HG02938 (cell line): ENCODE results near the gene NUP205.
A peak's percentile ranks its signal among the peaks of the same experiment; 100 is the strongest.
"Not testable (repeated sequence)": the region's sequence is repeated elsewhere in the genome, so short reads cannot be mapped to it uniquely, and the experiment has no call there.

Source experiments
- ATAC-seq: cut with Tn5 transposase; IDR thresholded peaks from one replicate; pipeline ENCODE4 v1.9.1; 2021; ENCODE audit warnings: mild to moderate bottlenecking, moderate library complexity; ENCODE audit not compliant: unreplicated experiment

The NUP205 gene

DNA sequence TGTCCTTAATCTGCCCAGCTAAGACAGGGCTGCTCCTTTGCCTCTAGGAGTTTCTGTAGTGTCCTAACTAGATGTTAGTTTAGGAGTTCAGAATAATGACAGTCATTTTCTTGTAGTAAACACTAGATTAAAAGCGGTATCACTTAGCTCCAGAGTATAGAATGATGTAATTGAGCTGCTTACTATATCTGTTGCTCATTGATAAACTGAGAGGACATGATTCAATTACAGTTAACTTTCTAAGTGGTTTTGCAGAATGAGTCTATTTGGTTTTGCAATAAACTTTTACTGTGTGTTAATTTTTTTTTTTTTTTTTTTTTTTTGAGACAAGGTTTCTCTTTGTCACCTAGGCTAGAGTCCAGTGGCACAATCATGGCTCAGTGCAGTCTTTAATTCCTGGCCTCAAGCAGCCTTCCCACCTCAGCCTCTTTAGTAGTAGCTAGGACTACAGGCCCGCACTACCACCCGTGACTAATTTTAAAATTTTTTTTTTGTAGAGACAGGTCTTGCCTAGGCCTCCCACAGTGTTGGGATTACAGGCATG is 106.4 kb downstream of the NUP205 start:
- no peak for ATAC-seq

GRCh38 chr7:135665042-135665441 is 107.3 kb downstream of the NUP205 start:
- ATAC-seq: no peak

DNA sequence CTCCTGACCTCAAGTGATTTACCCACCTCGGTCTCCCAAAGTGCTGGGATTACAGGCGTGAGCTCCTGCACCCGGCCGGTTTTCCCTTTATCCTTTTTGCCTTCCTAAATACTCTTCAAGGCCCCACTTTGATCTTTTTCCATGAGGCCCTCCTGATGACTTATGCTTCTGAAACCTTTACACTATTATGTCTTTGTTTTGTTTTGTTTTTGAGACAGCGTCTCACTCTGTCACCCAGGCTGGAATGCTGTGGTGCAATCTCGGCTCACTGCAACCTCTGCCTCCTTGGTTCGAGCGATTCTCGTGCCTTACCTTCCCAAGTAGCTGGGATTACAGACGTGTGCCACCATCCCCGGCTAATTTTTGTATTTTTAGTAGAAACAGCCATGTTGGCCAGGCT is 108.4 kb downstream of the NUP205 start:
- no peak for ATAC-seq

DNA sequence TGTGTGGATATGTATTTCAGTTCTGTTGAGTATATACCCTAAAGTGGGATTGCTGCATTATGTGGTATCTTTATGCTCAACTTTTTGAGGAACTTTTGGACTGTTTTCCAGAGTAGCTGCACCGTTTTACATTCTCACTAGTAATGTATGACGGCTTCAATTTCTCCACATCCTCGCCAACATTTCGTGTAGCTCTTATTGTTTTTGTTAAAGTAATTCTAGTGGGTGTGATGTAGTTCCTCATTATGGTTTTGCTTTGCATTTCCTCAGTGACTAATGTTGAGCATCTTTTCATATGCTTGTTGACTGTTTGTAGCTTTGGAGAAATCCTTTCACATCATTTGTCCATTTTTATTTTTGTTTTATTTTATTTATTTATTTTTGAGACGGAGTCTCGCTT is 109.1 kb downstream of the NUP205 start:
- no peak for ATAC-seq

DNA sequence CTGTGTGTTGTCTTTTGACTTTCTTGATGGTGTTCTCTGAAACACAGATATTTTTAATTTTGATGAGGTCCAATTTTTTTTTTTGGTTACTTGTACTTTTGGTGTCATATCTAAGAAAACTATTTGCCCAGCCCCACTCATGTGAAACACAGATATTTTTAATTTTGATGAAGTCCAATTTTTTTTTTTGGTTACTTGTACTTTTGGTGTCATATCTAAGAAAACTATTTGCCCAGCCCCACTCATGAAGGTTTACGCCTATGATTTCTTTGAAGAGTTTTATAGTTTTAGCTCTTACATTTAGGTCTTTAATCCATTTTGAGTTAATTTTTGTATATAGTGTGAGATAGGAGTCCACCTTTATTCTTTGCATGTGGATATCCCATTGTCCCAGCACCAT is 109.9 kb downstream of the NUP205 start:
- ATAC-seq: not testable (repeated sequence)

DNA sequence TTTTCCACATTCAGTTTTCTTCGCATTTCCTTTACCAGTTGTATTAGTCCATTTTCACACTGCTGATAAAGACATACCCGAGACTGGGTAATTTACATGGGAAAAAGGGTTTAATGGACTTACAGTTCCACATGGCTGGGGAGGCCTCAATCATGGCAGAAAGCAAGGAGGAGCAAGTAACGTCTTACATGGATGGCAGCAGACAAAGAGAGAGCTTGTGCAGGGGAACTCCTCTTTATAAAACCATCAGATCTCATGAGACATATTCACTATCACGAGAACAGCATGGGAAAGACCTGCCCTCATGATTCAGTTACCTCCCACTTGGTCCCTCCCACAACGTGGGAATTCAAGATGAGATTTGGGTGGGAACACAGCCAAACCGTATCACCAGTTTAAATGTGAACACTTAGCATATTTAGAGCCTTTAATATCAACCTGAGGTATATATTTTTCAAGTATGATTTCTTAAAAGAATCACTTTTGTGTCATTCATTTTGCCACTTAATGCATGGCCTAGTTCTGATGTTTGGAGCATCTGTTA is 111.2 kb downstream of the NUP205 start:
- ATAC-seq: not testable (repeated sequence)

DNA sequence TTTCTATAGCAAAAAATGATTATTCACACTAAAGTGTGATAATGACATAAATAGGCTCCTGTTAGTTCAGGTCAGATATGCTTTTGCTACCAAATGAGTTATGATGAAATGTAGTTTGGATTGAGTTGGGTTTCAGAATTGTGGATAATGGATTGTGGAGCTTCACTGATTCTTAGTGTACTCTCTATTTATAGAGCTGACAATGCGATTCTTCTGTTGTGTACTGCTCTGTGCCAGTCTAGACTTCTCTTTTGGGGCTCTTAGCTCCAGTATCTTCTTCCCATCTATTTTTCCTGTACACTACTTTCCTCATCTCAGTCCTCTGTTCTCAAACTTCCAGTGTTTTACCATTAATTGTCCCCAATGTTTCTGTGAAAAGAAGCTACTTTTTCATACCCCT is 112.1 kb downstream of the NUP205 start:
- no peak for ATAC-seq

DNA sequence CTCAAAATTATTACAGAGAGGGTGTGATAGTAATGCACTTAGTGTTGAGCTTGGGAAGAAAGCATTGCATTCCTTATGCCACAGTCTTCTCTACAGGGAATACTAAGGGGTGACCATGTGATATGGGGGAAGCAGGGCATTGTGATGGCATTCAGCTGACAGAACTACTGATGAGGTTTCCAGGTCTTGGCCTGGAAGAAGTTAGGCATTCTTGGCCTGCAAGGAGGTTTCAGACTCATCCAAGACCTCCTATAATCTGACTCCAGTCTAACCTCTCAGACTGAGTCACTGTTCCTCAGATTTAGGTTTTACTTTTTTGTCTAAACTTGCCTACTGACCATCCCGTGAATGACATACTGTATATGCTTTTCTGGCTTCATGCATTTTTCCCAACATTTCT is 112.5 kb downstream of the NUP205 start:
- ATAC-seq: no peak

- peak; percentile 97 for ATAC-seq
These were observed 115.0 kb downstream of the NUP205 start for GRCh38 chr7:135672560-135673359.

DNA sequence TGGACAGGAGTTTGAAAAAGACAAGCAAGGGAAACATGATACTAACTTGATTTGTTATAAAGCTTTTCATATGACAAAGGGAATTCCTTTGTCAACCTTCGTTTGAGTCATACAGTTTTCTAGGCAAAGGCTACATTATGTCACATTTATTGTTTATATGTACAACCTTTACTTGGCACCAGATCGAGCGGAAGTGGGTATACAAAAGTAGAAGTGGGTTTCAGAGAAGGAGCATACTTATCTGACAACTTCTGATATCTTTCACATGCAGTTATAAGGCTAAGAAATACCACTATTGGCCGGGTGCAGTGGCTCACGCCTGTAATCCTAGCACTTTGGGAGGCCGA is 115.6 kb downstream of the NUP205 start:
- ATAC-seq: no peak

DNA sequence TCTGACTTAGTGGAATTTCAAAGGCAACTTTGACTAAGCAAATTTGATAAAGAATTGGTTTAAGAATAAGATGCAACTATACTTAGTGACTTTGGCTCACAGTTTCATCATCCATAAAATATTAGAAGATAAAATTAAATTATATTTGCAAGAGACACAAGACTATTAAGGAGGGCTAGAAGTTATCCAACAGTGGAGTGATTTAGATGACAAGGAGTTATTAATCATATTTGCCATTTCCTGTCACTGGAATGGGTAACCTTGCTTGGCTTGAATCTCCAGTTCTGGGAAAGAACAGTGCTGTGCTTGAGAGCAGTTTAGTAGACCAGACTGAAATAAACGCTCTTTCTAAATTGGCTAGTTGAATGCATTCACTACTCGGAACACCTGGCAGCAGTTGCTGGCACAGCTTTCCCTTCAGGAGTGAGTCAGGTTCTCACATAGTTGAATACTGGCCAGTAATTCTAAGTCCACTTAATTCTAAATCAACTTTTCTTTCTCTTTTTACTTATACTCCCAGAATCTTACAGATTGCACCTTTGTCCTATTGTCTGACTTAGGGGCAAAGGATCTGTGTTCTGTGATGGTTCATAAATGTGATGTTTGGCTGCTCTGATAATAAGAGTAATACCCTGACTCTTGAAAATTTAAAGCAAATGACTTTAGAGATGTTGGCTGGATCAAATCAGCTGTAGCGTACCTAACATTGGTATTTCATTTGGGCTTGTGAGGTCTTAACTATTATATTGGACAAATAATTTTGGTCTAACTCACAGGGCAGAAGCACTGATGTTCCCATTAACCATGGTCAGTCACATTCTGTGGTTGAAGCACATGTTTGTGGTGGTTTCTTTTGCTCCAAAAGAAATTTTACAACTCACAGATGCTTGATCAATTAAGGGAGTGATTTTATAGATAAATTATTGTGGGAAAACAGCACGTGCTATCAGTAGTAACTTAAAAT is 121.2 kb downstream of the NUP205 start:
- no peak for ATAC-seq

- ATAC-seq: no peak
These were observed 124.0 kb downstream of the NUP205 start for GRCh38 chr7:135681762-135682161.

GRCh38 chr7:135682191-135682590 is 124.5 kb downstream of the NUP205 start:
- no peak for ATAC-seq

DNA sequence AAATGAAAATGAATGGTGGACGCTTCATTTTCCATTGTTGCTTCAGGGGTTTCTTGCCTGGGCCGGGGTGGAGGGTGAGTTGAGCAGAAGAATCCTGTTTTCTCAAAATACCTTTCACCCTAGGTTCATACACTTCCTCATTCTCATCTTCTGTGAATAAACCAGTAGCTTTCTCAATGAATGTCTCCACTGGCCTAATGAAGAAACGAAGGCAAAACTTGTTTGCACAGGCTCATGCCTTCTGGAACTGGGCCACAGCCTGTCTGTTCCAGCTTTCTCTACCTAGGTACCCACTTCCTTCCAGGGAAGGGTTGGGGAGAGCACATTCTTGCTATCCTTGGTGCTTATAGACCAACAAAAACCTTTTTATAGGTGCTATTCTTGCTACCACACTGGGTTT is 125.9 kb downstream of the NUP205 start:
- ATAC-seq: no peak

- ATAC-seq: no peak
These were observed 126.4 kb downstream of the NUP205 start for GRCh38 chr7:135684136-135684535.

DNA sequence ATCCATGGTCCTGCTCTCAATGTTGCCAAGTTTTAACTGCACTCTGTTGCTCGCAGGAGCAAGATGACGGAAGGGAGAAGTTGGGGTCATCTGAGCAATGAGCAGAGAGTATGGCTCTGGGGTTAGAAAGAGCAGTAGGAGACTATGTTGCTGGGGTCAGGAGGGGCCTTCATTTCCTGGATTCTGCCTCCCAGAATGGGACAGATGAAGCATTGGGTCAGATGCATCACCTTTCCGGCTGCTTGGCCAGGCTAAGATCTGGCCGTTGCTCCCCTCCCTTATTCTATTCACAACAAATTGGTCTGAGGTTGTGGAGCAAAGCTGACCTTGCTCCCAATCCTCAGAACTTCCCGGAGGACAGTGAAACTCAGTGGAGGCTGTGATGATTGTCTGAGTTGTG is 127.0 kb downstream of the NUP205 start:
- ATAC-seq: no peak

DNA sequence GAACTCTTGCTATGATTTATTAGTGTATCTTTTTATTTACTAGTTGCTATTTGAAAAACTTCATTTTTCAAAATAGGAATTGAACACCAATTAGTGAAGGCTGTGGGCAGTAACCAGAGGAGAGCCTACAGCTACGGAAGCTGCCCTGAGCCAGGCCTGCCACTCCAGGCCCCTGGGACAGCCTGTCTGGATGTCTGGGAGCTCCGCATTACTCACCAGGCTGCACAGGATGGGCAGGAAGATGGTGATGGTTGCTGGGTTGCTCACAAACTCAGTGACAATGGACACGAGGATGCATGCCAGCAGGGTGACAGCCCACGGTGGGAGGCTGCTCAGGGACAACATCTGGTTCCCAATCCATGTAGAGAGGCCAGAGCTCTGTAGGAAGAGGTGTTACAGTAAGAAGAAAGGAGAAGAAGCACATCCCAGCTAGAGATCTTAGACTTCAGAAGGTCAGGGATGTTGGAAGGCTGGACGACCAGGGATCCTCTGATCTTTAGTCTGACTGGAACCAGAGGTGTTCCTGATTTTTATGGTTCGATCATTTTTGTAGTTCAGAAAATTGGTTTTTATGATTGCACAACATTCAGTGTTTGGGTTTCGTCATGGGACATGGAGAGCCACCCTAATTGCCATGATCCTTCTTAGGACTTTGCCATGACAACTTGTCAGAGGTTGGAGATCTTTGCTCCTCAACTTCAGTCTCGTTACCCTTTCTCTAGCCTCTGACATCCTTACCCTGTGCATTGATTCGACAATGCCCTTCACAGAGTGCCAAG is 127.8 kb downstream of the NUP205 start:
- no peak for ATAC-seq

DNA sequence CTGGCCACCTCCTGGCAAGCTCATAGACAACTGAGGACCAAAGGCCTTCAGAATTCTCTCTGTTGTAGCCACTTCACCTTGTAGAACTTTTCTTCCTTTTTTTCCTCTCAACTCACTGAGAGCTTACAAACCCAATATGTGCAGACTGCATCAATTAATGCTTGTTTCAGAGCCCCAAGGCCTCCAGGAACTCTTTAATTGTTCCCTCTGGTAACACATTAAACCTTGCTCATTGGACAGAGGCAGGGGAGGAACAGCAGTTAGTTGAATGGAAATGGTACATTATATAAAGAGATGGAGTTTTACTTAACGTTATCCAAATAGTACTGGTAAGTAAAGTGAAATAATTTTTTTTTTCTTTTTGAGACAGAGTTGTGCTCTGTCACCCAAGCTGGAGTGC is 129.7 kb downstream of the NUP205 start:
- no peak for ATAC-seq

GRCh38 chr7:135690566-135690965 is 132.8 kb downstream of the NUP205 start:
- no peak for ATAC-seq

- ATAC-seq: no peak
These were observed 134.3 kb downstream of the NUP205 start for GRCh38 chr7:135692055-135692454.

DNA sequence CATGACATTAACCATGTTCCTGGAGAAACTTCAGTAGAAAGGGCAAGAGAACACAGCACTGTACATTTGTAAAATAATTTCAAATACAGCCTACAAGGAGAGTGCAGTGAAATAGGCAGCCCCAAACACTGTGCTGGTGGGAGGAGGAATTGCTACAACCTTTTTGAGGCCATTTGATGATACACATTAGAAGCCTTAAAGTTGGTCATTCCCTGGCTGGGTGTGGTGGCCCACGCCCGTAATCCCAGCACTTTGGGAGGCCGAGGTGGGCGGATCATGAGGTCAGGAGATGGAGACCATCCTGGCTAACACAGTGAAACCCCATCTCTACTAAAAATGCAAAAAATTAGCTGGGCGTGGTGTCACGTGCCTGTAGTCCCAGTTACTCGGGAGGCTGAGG is 134.9 kb downstream of the NUP205 start:
- ATAC-seq: not testable (repeated sequence)
